Keratinocyte (primary cell): ENCODE data around the gene KRT2. TPM values are rescaled to one million over a fixed set of nuclear protein-coding genes. Genes with fewer than 3 reads are reported as not detected.

Source experiments
- DNase-seq: peaks from one replicate; pipeline ENCODE4 v3.0.0-alpha.2; 2011; ENCODE audit warnings: low read depth, missing footprints, low spot score
- FAIRE-seq: peaks from 2 replicates; lab custom pipeline; 2011; peaks lifted over from hg19 to GRCh38; lab: Jason Lieb, UNC
- H2AFZ ChIP-seq: 2 replicates; pipeline ENCODE4 v1.6.0; 2012; ENCODE audit warnings: low read length, control low read depth, inconsistent platforms; ENCODE audit not compliant: control insufficient read depth
- H3K27ac ChIP-seq: 2 replicates; pipeline ENCODE4 v1.5.1; 2011; ENCODE audit warnings: low read length; ENCODE audit not compliant: control insufficient read depth, insufficient read depth
- H3K27me3 ChIP-seq: 3 replicates; pipeline ENCODE4 v1.6.0; 2011; ENCODE audit warnings: low read length; ENCODE audit not compliant: control insufficient read depth, insufficient read depth; ENCODE audit errors: extremely low read depth
- H3K36me3 ChIP-seq, 2 experiments: 2 replicates in 1 of 2; 3 replicates in 1 of 2; pipeline ENCODE4 v1.5.1; 2011; ENCODE audit warnings: low read length in 2 of 2, mild to moderate bottlenecking in 1 of 2; ENCODE audit not compliant: control insufficient read depth in 2 of 2, insufficient read depth in 2 of 2; ENCODE audit errors: extremely low read depth in 1 of 2
- H3K4me1 ChIP-seq: 3 replicates; pipeline ENCODE4 v1.5.1; 2011; ENCODE audit warnings: low read length; ENCODE audit not compliant: control insufficient read depth, insufficient read depth; ENCODE audit errors: extremely low read depth
- H3K4me2 ChIP-seq: 3 replicates; pipeline ENCODE4 v1.6.0; 2011; ENCODE audit warnings: low read depth, low read length; ENCODE audit not compliant: control insufficient read depth, insufficient read depth; ENCODE audit errors: extremely low read depth
- H3K4me3 ChIP-seq, 3 experiments: fragments of 200-600 bp in 1 of 3; sonication (generic) in 1 of 3; 2 replicates in 2 of 3; 3 replicates in 1 of 3; pipeline ENCODE4 v1.5.1; 2011 to 2016; ENCODE audit warnings: low read length in 3 of 3, mild to moderate bottlenecking in 3 of 3, control low read depth in 2 of 3, inconsistent platforms in 1 of 3, low read depth in 1 of 3, mixed read lengths in 1 of 3, mixed run types in 1 of 3, moderate library complexity in 1 of 3; ENCODE audit not compliant: control insufficient read depth in 2 of 3, insufficient read depth in 2 of 3; ENCODE audit errors: extremely low read depth in 1 of 3
- H3K79me2 ChIP-seq: 2 replicates; pipeline ENCODE4 v1.6.0; 2012; ENCODE audit warnings: low read length; ENCODE audit not compliant: control insufficient read depth, insufficient read depth
- H3K9ac ChIP-seq: 3 replicates; pipeline ENCODE4 v1.6.0; 2011; ENCODE audit warnings: low read length; ENCODE audit not compliant: control insufficient read depth, insufficient read depth; ENCODE audit errors: extremely low read depth
- H3K9me1 ChIP-seq: 3 replicates; pipeline ENCODE4 v1.6.0; 2011; ENCODE audit warnings: low read length; ENCODE audit not compliant: control insufficient read depth, insufficient read depth; ENCODE audit errors: extremely low read depth
- H3K9me3 ChIP-seq: 2 replicates; pipeline ENCODE4 v1.5.1; 2012; ENCODE audit warnings: low read depth, low read length; ENCODE audit not compliant: control insufficient read depth
- H4K20me1 ChIP-seq: 3 replicates; pipeline ENCODE4 v1.6.0; 2011; ENCODE audit warnings: low read length; ENCODE audit not compliant: control insufficient read depth, insufficient read depth; ENCODE audit errors: extremely low read depth
- CTCF ChIP-seq, 3 experiments: IDR thresholded peaks in 1 of 3; conservative IDR thresholded peaks in 1 of 3; optimal IDR thresholded peaks in 1 of 3; 2 replicates in 2 of 3; 3 replicates in 1 of 3; pipeline versions ENCODE3 to v1.5.1; 2011; ENCODE audit warnings: low read length in 3 of 3, mild to moderate bottlenecking in 3 of 3, moderate library complexity in 2 of 3, control low read depth in 1 of 3, inconsistent platforms in 1 of 3; ENCODE audit not compliant: insufficient read depth in 2 of 3; ENCODE audit errors: extremely low read depth in 1 of 3
- EZH2 ChIP-seq: IDR thresholded peaks from one replicate; pipeline ENCODE4 v1.6.1; 2012; ENCODE audit warnings: inconsistent platforms, mild to moderate bottlenecking, low read length, moderate library complexity
- dilution Hi-C: fragments of 300-500 bp; cut with MboI; formaldehyde crosslinking; loops from one replicate; pipeline ENCODE4 v1.7.0; 2020; ENCODE audit warnings: low sequenced_read_pairs; ENCODE audit not compliant: extremely low pct_ligation_motif_present
- polyA plus RNA-seq, 5 experiments: library from polyadenylated mRNA; depleted of rRNA in 3 of 5; stranded (reverse) in 3 of 5; stranded (forward) in 1 of 5; unstranded in 1 of 5; fragments of >200 nt; gene quantifications; 1 replicate in 1 of 5; 2 replicates in 3 of 5; 3 replicates in 1 of 5; pipeline versions ENCODE4 v1.2.1 to v1.2.3, GENCODE V29; 2011 to 2012; ENCODE audit warnings: missing spikeins in 2 of 5, low read depth in 1 of 5, low replicate concordance in 1 of 5

Gene KRT2
- polyA plus RNA-seq, 1 donor (not counting 4 experiments of a cell fraction or from before 2014, with no cell fraction given) = 0.69 TPM

DNA sequence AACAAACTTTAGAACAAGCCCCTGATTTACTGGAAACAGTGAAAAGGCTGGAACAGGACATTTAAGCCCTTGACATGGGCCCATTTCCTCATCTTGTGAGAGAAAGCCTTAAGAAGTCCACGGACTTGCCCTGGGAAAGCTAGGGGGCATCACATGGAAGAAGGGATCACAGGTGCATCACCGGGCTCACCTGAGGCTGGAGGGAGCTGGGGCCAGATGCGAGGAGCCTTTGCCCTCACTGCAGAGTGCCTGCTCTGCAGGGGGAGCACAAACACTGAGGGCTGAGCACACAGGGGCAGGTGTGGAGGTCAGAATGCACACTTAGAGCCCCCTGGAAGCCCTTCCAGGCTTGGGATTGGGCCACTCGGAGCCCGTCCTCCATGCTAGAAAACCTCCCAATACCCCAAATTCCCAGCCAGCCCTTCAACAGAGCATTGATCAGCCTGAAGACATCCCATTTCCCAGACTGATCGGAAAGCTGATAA lies 33.4 kb upstream of the KRT2 start:
- Histone ChIP-seq H3K9me1 (no peaks in the 10 kb centered on the region), H3K4me3 (no peak overlapping the region), H3K79me2 (no peaks in the 10 kb centered on the region), H3K27ac (no peak overlapping the region), H2AFZ (no peak overlapping the region), H3K4me1 (peaks cover 9% of the 10 kb centered on the region), H3K9me3 (no peaks in the 10 kb centered on the region), H3K9ac (no peak overlapping the region), H3K36me3 (no peaks in the 10 kb centered on the region), H3K4me2 (no peak overlapping the region), H3K27me3 (peaks cover 27% of the 10 kb centered on the region), H4K20me1 (no peaks in the 10 kb centered on the region)
- DNase-seq (no peak), FAIRE-seq (no peak)
- TF ChIP-seq EZH2 (no peak), CTCF (optimal IDR thresholded peaks at IDR 0.05 in 1 of 3, IDR thresholded peaks at IDR 0.05 in 1 of 3, conservative IDR thresholded peaks at IDR 0.05 in 1 of 3; ENCODE audit: extremely low read depth in 1 of 3, insufficient read depth in 2 of 3, low read length in 3 of 3) (no peak)
- dilution Hi-C loops = no loop called here

DNA sequence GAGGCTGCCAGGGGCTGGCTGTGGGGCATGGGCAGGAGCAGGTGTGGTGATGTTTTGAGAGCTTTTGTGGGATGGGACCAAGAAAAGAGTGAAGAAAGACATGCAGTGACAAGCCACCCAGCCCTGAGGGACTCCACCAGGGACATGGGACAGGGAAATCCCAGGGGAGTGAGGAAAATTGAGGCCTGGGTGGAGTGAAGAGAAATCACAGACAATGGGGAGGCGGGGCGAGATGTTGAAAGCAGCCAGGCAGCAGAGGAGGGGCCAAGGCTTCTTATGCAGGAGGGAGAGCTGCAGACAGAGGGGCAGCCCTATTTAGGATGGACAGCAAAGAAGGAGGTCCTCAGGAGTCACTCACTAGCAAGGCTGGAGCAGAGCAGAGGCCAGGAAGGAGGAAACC lies 32.4 kb upstream of the KRT2 start:
- Histone ChIP-seq H3K9me3 (no peaks in the 10 kb centered on the region), H3K27ac (no peak overlapping the region), H3K4me2 (no peak overlapping the region), H3K9me1 (no peaks in the 10 kb centered on the region), H4K20me1 (no peaks in the 10 kb centered on the region), H3K4me3 (no peak overlapping the region), H3K4me1 (peaks cover 9% of the 10 kb centered on the region), H3K27me3 (peaks cover 36% of the 10 kb centered on the region), H3K79me2 (no peaks in the 10 kb centered on the region), H3K9ac (no peak overlapping the region), H2AFZ (no peak overlapping the region), H3K36me3 (no peaks in the 10 kb centered on the region)
- no peak for TF ChIP-seq EZH2
- TF ChIP-seq CTCF (optimal IDR thresholded peaks at IDR 0.05 in 1 of 3, IDR thresholded peaks at IDR 0.05 in 1 of 3, conservative IDR thresholded peaks at IDR 0.05 in 1 of 3; ENCODE audit: extremely low read depth in 1 of 3, insufficient read depth in 2 of 3, low read length in 3 of 3) = no peak
- FAIRE-seq (no peak), DNase-seq (no peak)
- dilution Hi-C loops = no loop called here
